Measurements from ENCODE around the gene CLK3. TPM values are rescaled to one million over a fixed set of nuclear protein-coding genes. Genes with fewer than 3 reads are reported as not detected.

Gene CLK3
- polyA plus RNA-seq, 1 experiment = 58.3 TPM

DNA sequence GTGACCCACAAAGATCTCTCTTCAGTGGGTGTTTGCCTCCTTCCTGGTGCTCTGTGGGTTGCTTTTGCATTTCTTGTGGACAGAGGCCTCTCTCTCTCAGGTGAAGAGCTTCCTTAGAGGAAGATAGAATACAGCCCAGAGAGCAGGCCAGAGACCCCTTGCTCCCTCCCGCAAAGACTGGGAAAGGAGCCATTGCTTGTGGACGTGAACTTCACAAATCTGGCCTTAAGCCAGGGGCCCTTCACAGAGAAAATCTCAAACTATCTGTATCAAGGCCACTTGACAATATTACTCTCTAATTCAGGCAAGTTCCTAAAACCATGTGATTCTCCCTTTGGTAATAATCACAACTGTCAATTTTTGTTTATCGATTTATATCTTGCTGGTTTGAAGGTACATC is 30.4 kb upstream of the CLK3 start:
- CTCF ChIA-PET = no interaction called here
- TF ChIP-seq, protein P1, sequence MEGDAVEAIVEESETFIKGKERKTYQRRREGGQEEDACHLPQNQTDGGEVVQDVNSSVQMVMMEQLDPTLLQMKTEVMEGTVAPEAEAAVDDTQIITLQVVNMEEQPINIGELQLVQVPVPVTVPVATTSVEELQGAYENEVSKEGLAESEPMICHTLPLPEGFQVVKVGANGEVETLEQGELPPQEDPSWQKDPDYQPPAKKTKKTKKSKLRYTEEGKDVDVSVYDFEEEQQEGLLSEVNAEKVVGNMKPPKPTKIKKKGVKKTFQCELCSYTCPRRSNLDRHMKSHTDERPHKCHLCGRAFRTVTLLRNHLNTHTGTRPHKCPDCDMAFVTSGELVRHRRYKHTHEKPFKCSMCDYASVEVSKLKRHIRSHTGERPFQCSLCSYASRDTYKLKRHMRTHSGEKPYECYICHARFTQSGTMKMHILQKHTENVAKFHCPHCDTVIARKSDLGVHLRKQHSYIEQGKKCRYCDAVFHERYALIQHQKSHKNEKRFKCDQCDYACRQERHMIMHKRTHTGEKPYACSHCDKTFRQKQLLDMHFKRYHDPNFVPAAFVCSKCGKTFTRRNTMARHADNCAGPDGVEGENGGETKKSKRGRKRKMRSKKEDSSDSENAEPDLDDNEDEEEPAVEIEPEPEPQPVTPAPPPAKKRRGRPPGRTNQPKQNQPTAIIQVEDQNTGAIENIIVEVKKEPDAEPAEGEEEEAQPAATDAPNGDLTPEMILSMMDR (IDR thresholded peaks at IDR 0.05; ENCODE audit: insufficient read depth, low read depth, low read length) = no peak

DNA sequence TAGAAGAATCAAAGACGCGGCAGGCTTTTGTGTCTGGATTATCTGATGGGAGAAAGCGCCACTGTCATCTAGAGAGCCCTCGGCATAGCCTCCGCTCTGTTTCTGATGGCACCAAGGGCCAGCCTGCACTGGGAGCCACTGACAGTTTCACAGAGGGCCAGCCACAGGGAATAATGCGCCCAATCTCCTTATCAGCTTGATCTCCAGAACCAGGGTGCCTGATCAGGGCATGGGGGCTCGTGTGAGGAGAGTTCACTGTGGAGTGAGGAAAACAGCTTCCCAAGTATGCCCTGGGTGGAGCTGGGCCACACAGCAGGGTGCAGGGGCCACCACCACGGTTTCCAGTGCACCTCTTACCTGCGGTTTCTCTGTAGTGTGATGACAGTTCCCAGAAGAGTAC is 29.8 kb upstream of the CLK3 start:
- Histone ChIP-seq H3K27me3 (ENCODE audit: control insufficient read depth, insufficient read depth, low read length) (no peaks in the 10 kb centered on the region), H3K4me3 (ENCODE audit: low read depth, low read length) (no peak overlapping the region), H3K36me3 (ENCODE audit: control insufficient read depth, insufficient read depth, low read length) (peaks cover 2% of the 10 kb centered on the region; the same call in 1 of the 2 replicates)
- TF ChIP-seq, protein P1 (IDR thresholded peaks at IDR 0.05; ENCODE audit: insufficient read depth, low read depth, low read length) = no peak
- no peak for DNase-seq (ENCODE audit: low read depth)
- ChIA-PET CTCF (interaction anchor here (1.0 kb wide), 1 partner anchor 210 kb away, joined by 3 read pairs; no protein-coding TSS in a partner anchor), POLR2A (no interaction called here)

More for the DNA sequence above, 30.4 kb upstream of the CLK3 start:
- POLR2A ChIA-PET = no interaction called here
- H3K36me3 ChIP-seq (ENCODE audit: control insufficient read depth, insufficient read depth, low read length) = peaks cover 2% of the 10 kb centered on the region; the same call in 1 of the 2 replicates
- no peak for DNase-seq (ENCODE audit: low read depth)
- no peaks in the 10 kb centered on the region for H3K27me3 ChIP-seq (ENCODE audit: control insufficient read depth, insufficient read depth, low read length)
- no peak overlapping the region for H3K4me3 ChIP-seq (ENCODE audit: low read depth, low read length)

DNA sequence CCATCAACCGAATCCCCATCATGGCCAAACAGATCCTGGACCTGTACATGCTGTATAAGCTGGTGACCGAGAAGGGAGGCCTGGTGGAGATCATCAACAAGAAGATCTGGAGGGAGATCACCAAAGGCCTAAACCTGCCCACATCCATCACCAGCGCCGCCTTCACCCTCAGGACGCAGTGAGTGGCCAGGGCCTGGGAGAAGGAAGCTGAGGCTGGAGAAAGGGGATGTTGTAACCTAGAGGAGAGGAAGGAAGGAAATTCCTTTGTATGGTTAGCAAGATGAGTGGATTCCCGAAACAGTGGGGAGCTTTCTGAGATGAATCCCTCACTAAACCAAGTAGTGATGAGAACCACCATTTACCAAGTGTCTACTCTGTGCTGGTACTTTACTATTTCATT is 25.8 kb upstream of the CLK3 start:
- no peak overlapping the region for H3K4me3 ChIP-seq (ENCODE audit: low read depth, low read length)
- H3K36me3 ChIP-seq (ENCODE audit: control insufficient read depth, insufficient read depth, low read length) = peaks cover 10% of the 10 kb centered on the region; the same call in 1 of the 2 replicates
- no peaks in the 10 kb centered on the region for H3K27me3 ChIP-seq (ENCODE audit: control insufficient read depth, insufficient read depth, low read length)
- DNase-seq (ENCODE audit: low read depth) = no peak
- POLR2A ChIA-PET = no interaction called here
- CTCF ChIA-PET = interaction anchor here (1.3 to 1.7 kb wide), 2 partner anchors 8 to 11 kb away, joined by 3 to 4 read pairs; no protein-coding TSS in a partner anchor
- TF ChIP-seq, protein P1 (IDR thresholded peaks at IDR 0.05; ENCODE audit: insufficient read depth, low read depth, low read length) = no peak

DNA sequence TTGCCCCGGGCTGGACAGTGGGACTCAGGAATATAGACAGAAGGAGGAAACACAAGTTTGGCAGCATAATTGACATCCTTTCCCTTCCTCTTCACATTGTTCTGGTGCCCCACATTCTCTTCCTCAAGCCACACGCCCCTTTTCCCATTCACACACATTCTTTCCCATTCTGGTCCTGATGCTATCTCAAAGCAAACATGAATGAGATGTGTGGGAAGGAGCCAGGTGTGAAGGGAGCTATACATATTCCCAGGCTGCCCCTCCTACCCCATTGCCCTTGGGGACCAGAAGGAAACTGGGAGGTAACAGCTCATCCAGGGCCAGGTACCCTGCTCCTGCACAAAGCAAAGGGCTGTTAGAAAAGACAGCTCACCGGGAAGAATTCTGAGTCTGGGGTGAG is 23.4 kb upstream of the CLK3 start:
- H3K27me3 ChIP-seq (ENCODE audit: control insufficient read depth, insufficient read depth, low read length) = no peaks in the 10 kb centered on the region
- POLR2A ChIA-PET = no interaction called here
- peaks cover 7% of the 10 kb centered on the region; the same call in 1 of the 2 replicates for H3K36me3 ChIP-seq (ENCODE audit: control insufficient read depth, insufficient read depth, low read length)
- no peak overlapping the region for H3K4me3 ChIP-seq (ENCODE audit: low read depth, low read length)
- no peak for DNase-seq (ENCODE audit: low read depth)
- CTCF ChIA-PET = no interaction called here
- TF ChIP-seq, protein P1 (IDR thresholded peaks at IDR 0.05; ENCODE audit: insufficient read depth, low read depth, low read length) = no peak

DNA sequence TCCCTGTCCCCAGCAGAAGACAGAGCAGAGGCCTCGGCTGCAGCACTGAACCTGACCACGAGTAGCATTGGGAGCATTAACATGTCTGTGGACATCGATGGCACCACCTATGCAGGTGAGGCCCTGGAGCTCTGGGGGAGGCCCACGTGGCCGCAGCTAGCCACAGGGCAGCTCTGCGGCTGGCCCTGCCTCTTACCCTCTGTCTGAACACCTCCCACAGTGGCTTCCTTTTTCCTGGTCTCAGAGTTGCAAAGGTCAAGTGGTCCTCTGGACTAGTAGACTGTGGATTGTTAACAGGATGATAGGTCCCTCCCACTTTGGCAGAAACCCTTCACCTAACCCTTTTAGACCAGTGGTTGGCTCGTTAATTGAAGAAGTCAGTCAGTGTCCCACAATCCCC is 22.5 kb upstream of the CLK3 start:
- TF ChIP-seq, protein P1 (IDR thresholded peaks at IDR 0.05; ENCODE audit: insufficient read depth, low read depth, low read length) = no peak
- Histone ChIP-seq H3K27me3 (ENCODE audit: control insufficient read depth, insufficient read depth, low read length) (no peaks in the 10 kb centered on the region), H3K36me3 (ENCODE audit: control insufficient read depth, insufficient read depth, low read length) (peaks cover 7% of the 10 kb centered on the region; the same call in 1 of the 2 replicates), H3K4me3 (ENCODE audit: low read depth, low read length) (no peak overlapping the region)
- CTCF ChIA-PET = no interaction called here
- POLR2A ChIA-PET = no interaction called here
- no peak for DNase-seq (ENCODE audit: low read depth)

Data from BJ (cell line).